ACHN (cell line): ENCODE measurements around the gene SMPDL3A.

Experiments used
- DNase-seq: peaks from one replicate; pipeline ENCODE4 v3.0.0-alpha.2; 2015
- in situ Hi-C: cut with HindIII; loops from 2 replicates; pipeline ENCODE4 v1.10.0; 2017; ENCODE audit warnings: low sequenced_read_pairs, low pct_ligation_motif_present, low pct_unique_long_range_greater_than_20kb

Gene SMPDL3A

GRCh38 chr6:122798099-122798641 lies 9.1 kb downstream of the SMPDL3A start:
- peak; percentile 81 for DNase-seq
- in situ Hi-C loops = no loop called here

GRCh38 chr6:122799140-122799745 lies 10.2 kb downstream of the SMPDL3A start:
- DNase-seq = no peak
- in situ Hi-C loops = no loop called here

DNA sequence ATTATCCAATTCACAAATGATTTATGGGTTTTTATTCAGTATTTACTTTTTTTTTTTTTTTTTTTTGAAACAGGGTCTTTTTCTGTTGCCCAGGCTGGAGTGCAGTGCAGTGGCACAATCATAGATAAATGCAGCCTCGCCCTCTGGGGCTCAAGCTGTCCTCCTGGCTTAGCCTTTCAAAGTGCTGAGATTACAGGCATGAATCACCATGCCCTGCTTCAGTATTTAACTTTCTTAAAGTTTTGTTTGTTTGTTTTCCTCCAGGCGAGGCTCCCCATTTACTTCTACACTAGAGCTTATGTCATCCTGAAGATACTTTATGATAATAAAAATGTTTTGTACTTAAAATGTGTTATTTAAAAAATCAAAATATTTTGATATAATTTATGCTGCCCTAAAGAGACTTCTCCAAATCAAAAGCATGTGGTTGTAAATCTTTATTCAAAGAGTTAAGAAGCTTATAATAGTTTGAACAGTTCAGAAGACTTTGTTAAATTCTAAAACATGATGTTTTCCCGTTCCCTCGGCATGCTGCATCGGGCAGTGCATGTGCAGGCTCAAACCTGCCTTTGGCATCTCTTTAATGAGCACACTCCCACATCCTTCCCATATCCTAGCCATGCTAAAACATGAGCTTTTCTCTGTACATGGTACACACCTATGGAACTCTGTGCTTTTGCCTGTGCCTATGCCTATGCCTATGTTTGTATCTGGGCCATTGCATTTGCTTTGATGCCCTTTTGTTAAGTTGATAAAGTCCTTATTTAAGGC lies 11.0 kb downstream of the SMPDL3A start:
- in situ Hi-C loops = no loop called here
- no peak for DNase-seq

DNA sequence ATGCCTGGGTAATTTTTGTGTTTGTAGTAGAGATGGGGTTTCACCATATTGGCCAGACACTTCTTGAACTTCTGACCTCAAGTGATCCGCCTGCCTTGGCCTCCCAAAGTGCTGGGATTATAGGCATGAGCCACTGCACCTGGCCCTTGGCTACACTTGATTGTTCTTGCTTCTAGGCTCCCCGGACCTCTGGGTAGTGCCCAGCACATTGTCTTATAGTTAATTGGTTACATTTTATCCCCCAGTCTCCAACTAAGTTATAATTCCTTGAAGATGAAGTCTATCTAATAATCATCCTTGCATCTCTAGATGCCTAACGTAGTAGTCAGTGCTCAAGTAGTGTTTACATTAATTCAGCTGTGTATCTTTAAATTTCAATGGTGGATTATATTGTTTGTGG lies 11.8 kb downstream of the SMPDL3A start:
- peak; percentile 24 for DNase-seq
- in situ Hi-C loops = no loop called here

- in situ Hi-C loops = no loop called here
- DNase-seq = no peak
Measured at GRCh38 chr6:122801397-122801796, 12.3 kb downstream of the SMPDL3A start.

GRCh38 chr6:122803171-122803661 lies 14.2 kb downstream of the SMPDL3A start:
- in situ Hi-C loops = no loop called here
- DNase-seq = no peak

GRCh38 chr6:122804962-122805485 lies 16.0 kb downstream of the SMPDL3A start:
- in situ Hi-C loops = no loop called here
- no peak for DNase-seq

GRCh38 chr6:122806291-122806690 lies 17.2 kb downstream of the SMPDL3A start:
- DNase-seq = no peak
- in situ Hi-C loops = no loop called here

DNA sequence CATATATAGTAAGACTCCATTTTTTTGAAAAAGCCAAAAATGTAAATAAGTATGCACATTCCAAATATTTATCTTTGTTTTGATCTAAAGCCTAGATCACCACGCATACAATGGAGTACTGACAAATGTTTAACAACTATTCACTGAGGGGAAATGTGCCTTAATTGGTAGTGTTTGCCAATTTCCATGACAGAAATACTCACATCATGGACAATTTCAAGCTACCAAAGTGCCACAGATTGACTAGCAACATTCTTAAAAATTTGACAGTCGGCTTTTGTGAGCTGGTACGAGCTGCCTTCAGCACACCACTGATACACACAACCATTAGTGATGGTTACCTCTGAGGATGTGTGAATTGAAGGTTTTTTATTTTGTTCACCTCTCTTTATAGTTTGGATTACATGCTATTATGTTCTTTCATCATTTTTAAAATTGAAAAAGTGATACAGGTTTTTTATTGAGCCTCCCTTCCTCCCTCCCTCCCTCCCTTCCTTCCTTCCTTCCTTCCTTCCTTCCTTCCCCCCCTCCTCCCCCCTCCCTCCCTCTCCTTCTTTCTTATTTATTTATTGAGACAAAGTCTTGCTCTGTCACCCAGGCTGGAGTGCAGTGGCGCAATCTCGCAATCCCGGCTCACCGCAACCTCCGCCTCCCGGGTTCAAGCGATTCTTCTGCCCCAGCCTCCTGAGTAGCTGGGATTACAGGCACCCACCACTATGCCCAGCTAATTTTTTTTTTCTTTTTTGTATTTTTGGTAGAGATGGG lies 19.2 kb downstream of the SMPDL3A start:
- DNase-seq = no peak
- in situ Hi-C loops = no loop called here

- no peak for DNase-seq
- in situ Hi-C loops = no loop called here
Measured at GRCh38 chr6:122809001-122809400, 19.9 kb downstream of the SMPDL3A start.

DNA sequence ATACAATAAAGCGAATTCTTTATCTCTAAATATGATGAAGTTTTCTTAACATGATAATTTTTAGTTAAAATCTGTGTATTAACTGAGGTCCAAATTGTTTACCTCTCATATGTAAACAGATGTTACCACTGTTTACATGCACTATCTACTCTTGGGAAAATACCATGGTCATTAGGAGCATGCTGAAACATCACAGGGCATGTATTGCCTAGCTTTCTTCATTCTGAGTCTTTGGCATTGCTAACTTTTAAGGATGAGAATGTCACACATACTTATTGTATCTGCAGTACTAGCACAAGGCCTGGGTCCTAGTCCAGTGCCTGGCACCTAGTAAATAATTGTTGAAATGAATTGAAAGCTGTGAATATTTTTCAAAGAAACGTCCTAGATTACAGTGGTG lies 20.6 kb downstream of the SMPDL3A start:
- in situ Hi-C loops = no loop called here
- no peak for DNase-seq

DNA sequence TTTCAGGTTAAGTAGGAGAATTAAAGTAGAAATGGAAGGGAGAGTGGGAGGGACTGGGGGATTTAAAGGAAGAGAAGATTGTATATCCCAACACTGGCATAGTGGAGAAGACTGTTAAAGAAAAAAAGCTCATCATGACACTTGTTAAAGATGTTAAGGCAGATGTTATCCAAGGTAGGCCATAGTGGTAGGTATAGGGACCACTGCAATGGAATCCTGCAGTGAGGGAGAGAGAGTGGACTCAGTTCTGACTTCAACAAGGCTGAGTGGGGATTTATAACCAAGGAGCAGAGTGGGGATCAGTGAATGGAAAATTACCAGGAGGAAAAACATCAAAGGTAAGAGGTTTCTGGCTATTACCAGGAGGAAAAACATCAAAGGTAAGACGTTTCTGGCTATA lies 21.1 kb downstream of the SMPDL3A start:
- in situ Hi-C loops = no loop called here
- no peak for DNase-seq

- DNase-seq = no peak
- in situ Hi-C loops = no loop called here
Measured at GRCh38 chr6:122817358-122817757, 28.3 kb downstream of the SMPDL3A start.

- in situ Hi-C loops = no loop called here
Measured at GRCh38 chr6:122817766-122818165, 28.7 kb downstream of the SMPDL3A start.

DNA sequence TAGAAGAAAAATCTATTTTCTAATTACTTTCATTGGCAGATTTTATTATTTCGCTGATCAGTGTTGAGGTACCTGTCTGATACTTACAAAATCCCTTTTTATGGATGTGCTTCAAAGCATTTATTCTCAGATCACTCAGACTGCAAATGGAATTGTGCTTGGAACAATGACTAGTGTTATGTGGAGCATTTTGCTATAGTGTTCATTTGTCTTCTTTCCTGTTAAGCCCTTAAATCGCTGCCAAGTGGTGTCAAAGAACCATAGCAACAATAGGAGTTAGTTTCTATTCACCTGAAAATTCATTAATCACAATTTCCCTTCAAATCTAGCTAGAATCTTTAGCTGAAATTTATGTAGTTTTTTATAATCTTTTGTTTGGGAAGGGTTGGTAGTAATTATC lies 29.8 kb downstream of the SMPDL3A start:
- in situ Hi-C loops = no loop called here
- DNase-seq = no peak

More at GRCh38 chr6:122817766-122818165, 28.7 kb downstream of the SMPDL3A start:
- peak; percentile 42 for DNase-seq

GRCh38 chr6:122821095-122821494 lies 32.0 kb downstream of the SMPDL3A start:
- in situ Hi-C loops = no loop called here
- no peak for DNase-seq

DNA sequence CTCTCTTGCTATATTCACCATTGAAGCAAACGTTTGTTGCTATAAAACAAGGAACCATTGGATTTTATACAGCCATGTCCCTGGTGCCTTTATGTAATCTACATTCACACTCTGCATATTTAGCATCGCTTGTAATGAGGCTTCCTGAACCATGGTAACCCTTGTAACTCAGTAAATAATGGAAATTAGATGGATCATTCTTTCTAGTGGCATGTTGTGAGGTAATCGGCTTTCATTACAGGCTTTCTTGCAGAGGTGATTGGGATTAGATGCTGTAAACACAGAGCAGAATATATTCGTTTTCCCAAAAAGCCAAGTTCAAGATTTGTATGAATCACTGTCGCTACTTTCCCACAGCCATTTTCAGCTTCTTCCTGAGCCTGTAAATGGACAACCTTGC lies 36.1 kb downstream of the SMPDL3A start:
- in situ Hi-C loops = no loop called here
- no peak for DNase-seq

- DNase-seq = no peak
- in situ Hi-C loops = no loop called here
Measured at GRCh38 chr6:122829456-122829855, 40.4 kb downstream of the SMPDL3A start.

GRCh38 chr6:122831511-122831910 lies 42.5 kb downstream of the SMPDL3A start:
- in situ Hi-C loops = no loop called here
- no peak for DNase-seq
